Caco-2 (cell line): Measurements from ENCODE around the gene ZSWIM8. TPM values are rescaled to one million over a fixed set of nuclear protein-coding genes. Genes with fewer than 3 reads are reported as not detected.

Experiments
- BruUV-seq: library from RNA; stranded (reverse); fragments of 400-500 nt; replicated peaks from 2 replicates; lab custom pipeline; 2021; lab: Mats Ljungman, UMichigan
- CTCF ChIA-PET: fragments of 300-600 bp; sonication (Branson Sonifier 250); formaldehyde crosslinking; loops from one replicate; lab custom pipeline; 2022; ENCODE audit warnings: antibody characterized with exemption; lab: Charles Lee
- POLR2A ChIA-PET: fragments of 300-600 bp; sonication (Branson Sonifier 250); formaldehyde crosslinking; loops from one replicate; lab custom pipeline; 2022; ENCODE audit warnings: antibody characterized with exemption; lab: Charles Lee
- DNase-seq, 2 experiments: peaks; one replicate each; pipeline versions ENCODE4 v3.0.0 to v3.0.0-alpha.2; 2020 to 2022
- H3K27me3 ChIP-seq: replicated peaks from 2 replicates; pipeline ENCODE4 v1.6.0; 2011; ENCODE audit warnings: low read length; ENCODE audit not compliant: control insufficient read depth, insufficient read depth
- H3K36me3 ChIP-seq: 2 replicates; pipeline ENCODE4 v1.5.1; 2011; ENCODE audit warnings: low read length; ENCODE audit not compliant: control insufficient read depth, insufficient read depth
- H3K4me1 ChIP-seq: fragments of 250-450 bp; sonication (Bioruptor Pico); 2 replicates; pipeline ENCODE4 v1.5.1; 2020; ENCODE audit warnings: mild to moderate bottlenecking
- H3K4me3 ChIP-seq: 2 replicates; pipeline ENCODE4 v1.5.1; 2011; ENCODE audit warnings: low read depth, mild to moderate bottlenecking, control low read depth, low read length
- H3K9me3 ChIP-seq: fragments of 250-450 bp; sonication (Bioruptor Pico); 2 replicates; pipeline ENCODE4 v1.5.1; 2020; ENCODE audit warnings: mild to moderate bottlenecking, moderate library complexity
- H3K27ac Mint-ChIP-seq: one replicate; pipeline ENCODE4 v1.8.0; 2022; ENCODE audit warnings: mixed read lengths; ENCODE audit not compliant: unreplicated experiment
- H3K27me3 Mint-ChIP-seq: one replicate; pipeline ENCODE4 v1.8.0; 2022; ENCODE audit warnings: mixed read lengths; ENCODE audit not compliant: insufficient read depth, unreplicated experiment
- H3K36me3 Mint-ChIP-seq: one replicate; pipeline ENCODE4 v1.8.0; 2022; ENCODE audit warnings: mild to moderate bottlenecking, mixed read lengths; ENCODE audit not compliant: insufficient read depth, unreplicated experiment
- H3K4me1 Mint-ChIP-seq: one replicate; pipeline ENCODE4 v1.8.0; 2022; ENCODE audit warnings: low read depth, mixed read lengths; ENCODE audit not compliant: unreplicated experiment
- H3K4me3 Mint-ChIP-seq: one replicate; pipeline ENCODE4 v1.8.0; 2022; ENCODE audit warnings: mild to moderate bottlenecking, moderate library complexity, mixed read lengths; ENCODE audit not compliant: unreplicated experiment
- H3K9me3 Mint-ChIP-seq: one replicate; pipeline ENCODE4 v1.8.0; 2022; ENCODE audit warnings: mixed read lengths; ENCODE audit not compliant: unreplicated experiment
- CTCF ChIP-seq, 2 experiments: fragments of 200-600 bp in 1 of 2; IDR thresholded peaks; 1 replicate in 1 of 2; 2 replicates in 1 of 2; pipeline versions ENCODE4 v1.5.1 to v1.8.0; 2011 to 2022; ENCODE audit warnings: antibody characterized with exemption in 1 of 2, control low read depth in 1 of 2, inconsistent platforms in 1 of 2, low read depth in 1 of 2, low read length in 1 of 2, mild to moderate bottlenecking in 1 of 2, moderate library complexity in 1 of 2; ENCODE audit not compliant: insufficient read depth in 1 of 2, severe bottlenecking in 1 of 2, unreplicated experiment in 1 of 2
- intact Hi-C: fragments of 100-400 bp; cut with micrococcal nuclease; formaldehyde crosslinking; loops from one replicate; pipeline ENCODE4 v1.10.0; 2022; ENCODE audit not compliant: unreplicated experiment
- total RNA-seq: library from RNA; stranded (reverse); gene quantifications from 2 replicates; pipeline ENCODE4 v1.2.3, GENCODE V29; 2022

ZSWIM8 gene
- total RNA-seq, 1 experiment from 2014 or later, result 103 TPM

- no peak for TF ChIP-seq CTCF (IDR thresholded peaks at IDR 0.05; ENCODE audit: insufficient read depth in 1 of 2, low read depth in 1 of 2, low read length in 1 of 2, severe bottlenecking in 1 of 2, unreplicated experiment in 1 of 2)
- ChIA-PET CTCF (no interaction called here), POLR2A (no interaction called here)
- no peak overlapping the region for H3K27ac Mint-ChIP-seq
- DNase-seq, result no peak
- no peaks in the 10 kb centered on the region for H3K9me3 Mint-ChIP-seq
- Histone ChIP-seq H3K4me3 (no peak overlapping the region), H3K36me3 (peaks cover 1% of the 10 kb centered on the region), H3K9me3 (no peaks in the 10 kb centered on the region), H3K27me3 (no peaks in the 10 kb centered on the region), H3K4me1 (no peaks in the 10 kb centered on the region; the same call in 1 of the 2 replicates)
- intact Hi-C loops, result loop anchor here (5.0 to 10.0 kb wide), 2 partner anchors 47 to 86 kb away; partner anchors contain the start of genes CAMK2G and SEC24C
- peaks cover 60% of the 10 kb centered on the region for H3K36me3 Mint-ChIP-seq
- no peaks in the 10 kb centered on the region for H3K27me3 Mint-ChIP-seq
- no peak overlapping the region for H3K4me3 Mint-ChIP-seq
- H3K4me1 Mint-ChIP-seq, result no peaks in the 10 kb centered on the region
- no TSS peak for BruUV-seq
These were observed 3.7 kb downstream of the ZSWIM8 start for GRCh38 chr10:73788864-73789658.

DNA sequence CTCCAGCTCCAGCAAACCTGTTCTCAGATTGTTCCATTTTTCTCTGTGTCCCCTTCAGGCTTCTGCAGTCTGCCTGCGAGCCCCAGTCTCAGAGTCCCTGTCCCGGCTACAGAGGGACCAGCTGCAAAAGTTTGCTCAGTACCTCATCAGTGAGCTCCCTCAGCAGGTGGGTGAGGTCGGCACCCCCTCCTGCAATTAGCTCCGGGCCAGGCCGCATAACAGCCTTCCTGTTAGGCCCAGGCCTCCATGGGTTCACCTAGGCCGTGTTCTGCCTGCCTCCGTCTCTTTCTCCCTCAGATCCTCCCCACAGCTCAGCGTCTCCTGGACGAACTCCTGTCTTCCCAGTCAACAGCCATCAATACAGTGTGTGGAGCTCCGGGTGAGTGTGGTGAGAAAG lies 4.3 kb downstream of the ZSWIM8 start:
- Histone ChIP-seq H3K4me3 (no peak overlapping the region), H3K9me3 (no peaks in the 10 kb centered on the region), H3K4me1 (no peaks in the 10 kb centered on the region; the same call in 1 of the 2 replicates), H3K36me3 (peaks cover 1% of the 10 kb centered on the region), H3K27me3 (no peaks in the 10 kb centered on the region)
- H3K27ac Mint-ChIP-seq, result no peak overlapping the region
- BruUV-seq, result no TSS peak
- H3K4me1 Mint-ChIP-seq, result no peaks in the 10 kb centered on the region
- H3K9me3 Mint-ChIP-seq, result no peaks in the 10 kb centered on the region
- no peaks in the 10 kb centered on the region for H3K27me3 Mint-ChIP-seq
- intact Hi-C loops, result loop anchor here (5.0 to 10.0 kb wide), 2 partner anchors 47 to 85 kb away; partner anchors contain the start of genes CAMK2G and SEC24C
- ChIA-PET CTCF (interaction anchor here (0.6 kb wide), 1 partner anchor 189 kb away, joined by 3 read pairs; no protein-coding TSS in a partner anchor), POLR2A (no interaction called here)
- TF ChIP-seq CTCF (IDR thresholded peaks at IDR 0.05; ENCODE audit: insufficient read depth in 1 of 2, low read depth in 1 of 2, low read length in 1 of 2, severe bottlenecking in 1 of 2, unreplicated experiment in 1 of 2), result no peak
- peaks cover 66% of the 10 kb centered on the region for H3K36me3 Mint-ChIP-seq
- no peak for DNase-seq
- no peak overlapping the region for H3K4me3 Mint-ChIP-seq

DNA sequence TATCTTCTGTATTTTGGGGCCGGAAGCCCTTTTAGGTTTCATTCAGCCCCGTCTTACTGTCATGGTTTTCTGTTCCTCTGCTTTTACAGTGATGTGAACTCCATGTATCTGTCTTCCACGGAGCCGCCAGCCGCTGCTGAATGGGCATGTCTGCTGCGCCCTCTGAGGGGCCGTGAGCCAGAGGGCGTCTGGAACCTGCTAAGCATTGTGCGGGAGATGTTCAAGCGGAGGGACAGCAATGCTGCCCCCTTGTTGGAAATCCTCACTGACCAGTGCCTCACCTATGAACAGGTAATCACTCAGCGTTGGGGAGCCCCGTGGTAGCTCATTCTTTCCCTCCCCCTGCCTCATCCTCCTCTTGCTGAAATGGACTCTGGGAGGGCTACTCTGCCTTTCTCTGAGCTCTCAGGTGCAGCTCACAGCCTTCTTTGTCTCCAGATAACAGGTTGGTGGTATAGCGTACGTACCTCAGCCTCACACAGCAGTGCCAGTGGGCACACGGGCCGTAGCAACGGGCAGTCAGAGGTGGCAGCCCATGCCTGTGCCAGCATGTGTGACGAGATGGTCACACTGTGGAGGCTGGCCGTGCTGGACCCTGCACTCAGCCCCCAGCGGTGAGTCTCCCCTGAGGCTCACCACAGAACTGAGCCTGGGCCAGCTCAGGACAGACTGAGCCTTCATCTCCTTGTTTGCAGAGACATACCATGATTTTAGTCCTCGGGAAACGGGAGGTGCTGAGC lies 5.7 kb downstream of the ZSWIM8 start:
- DNase-seq, result no peak
- no peaks in the 10 kb centered on the region; the same call in 1 of the 2 replicates for H3K4me1 ChIP-seq
- no peaks in the 10 kb centered on the region for H3K9me3 ChIP-seq
- no peaks in the 10 kb centered on the region for H3K27me3 ChIP-seq
- Mint-ChIP-seq H3K36me3 (peaks cover 70% of the 10 kb centered on the region), H3K4me1 (no peaks in the 10 kb centered on the region), H3K4me3 (no peak overlapping the region), H3K27me3 (no peaks in the 10 kb centered on the region), H3K9me3 (no peaks in the 10 kb centered on the region), H3K27ac (no peak overlapping the region)
- ChIA-PET CTCF (no interaction called here), POLR2A (no interaction called here)
- BruUV-seq, result no TSS peak
- TF ChIP-seq CTCF (IDR thresholded peaks at IDR 0.05; ENCODE audit: insufficient read depth in 1 of 2, low read depth in 1 of 2, low read length in 1 of 2, severe bottlenecking in 1 of 2, unreplicated experiment in 1 of 2), result no peak
- no peak overlapping the region for H3K4me3 ChIP-seq
- intact Hi-C loops, result no loop called here
- H3K36me3 ChIP-seq, result peaks cover 1% of the 10 kb centered on the region
